ENCODE measurements around the gene ACTL6B.

DNA sequence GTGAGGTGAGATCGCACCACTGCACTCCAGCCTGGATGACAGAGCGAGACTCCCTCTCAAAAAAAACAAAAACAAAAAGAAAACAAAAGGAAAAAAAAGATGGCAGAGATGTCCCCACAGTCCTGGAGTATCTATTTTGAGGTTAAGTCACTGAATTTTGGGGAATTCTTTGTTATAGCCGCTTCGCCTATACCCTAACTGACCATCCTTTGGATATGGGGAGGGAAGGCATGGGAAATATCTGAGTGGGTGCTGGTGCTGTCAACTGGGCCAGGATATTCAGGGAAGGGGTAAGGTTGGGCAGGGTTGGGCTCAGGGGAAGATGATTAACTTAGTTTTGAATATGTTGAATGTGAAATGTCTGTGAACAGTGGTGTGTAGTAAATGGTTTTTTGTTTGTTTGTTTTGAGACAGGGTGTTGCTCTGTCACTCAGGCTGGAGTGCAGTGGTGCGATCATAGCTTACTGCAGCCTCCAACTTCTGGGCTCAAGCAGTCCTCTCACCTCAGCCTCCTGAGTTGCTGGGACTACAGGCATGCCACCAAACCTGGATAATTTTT is 9.0 kb upstream of the ACTL6B start:
- TF ChIP-seq, protein P1, sequence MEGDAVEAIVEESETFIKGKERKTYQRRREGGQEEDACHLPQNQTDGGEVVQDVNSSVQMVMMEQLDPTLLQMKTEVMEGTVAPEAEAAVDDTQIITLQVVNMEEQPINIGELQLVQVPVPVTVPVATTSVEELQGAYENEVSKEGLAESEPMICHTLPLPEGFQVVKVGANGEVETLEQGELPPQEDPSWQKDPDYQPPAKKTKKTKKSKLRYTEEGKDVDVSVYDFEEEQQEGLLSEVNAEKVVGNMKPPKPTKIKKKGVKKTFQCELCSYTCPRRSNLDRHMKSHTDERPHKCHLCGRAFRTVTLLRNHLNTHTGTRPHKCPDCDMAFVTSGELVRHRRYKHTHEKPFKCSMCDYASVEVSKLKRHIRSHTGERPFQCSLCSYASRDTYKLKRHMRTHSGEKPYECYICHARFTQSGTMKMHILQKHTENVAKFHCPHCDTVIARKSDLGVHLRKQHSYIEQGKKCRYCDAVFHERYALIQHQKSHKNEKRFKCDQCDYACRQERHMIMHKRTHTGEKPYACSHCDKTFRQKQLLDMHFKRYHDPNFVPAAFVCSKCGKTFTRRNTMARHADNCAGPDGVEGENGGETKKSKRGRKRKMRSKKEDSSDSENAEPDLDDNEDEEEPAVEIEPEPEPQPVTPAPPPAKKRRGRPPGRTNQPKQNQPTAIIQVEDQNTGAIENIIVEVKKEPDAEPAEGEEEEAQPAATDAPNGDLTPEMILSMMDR (IDR thresholded peaks at IDR 0.05) = no peak
- no peak for TF ChIP-seq POLR2A (IDR thresholded peaks at IDR 0.05)
